ENCODE measurements around the gene RYR2. TPM values are rescaled to one million over a fixed set of nuclear protein-coding genes. Genes with fewer than 3 reads are reported as not detected.

The RYR2 gene
- total and polyA plus RNA-seq, 2 of the 8 experiments (the other 6 are each of a cell fraction or from before 2014, with no cell fraction given): 1.3 to 4.4 TPM

DNA sequence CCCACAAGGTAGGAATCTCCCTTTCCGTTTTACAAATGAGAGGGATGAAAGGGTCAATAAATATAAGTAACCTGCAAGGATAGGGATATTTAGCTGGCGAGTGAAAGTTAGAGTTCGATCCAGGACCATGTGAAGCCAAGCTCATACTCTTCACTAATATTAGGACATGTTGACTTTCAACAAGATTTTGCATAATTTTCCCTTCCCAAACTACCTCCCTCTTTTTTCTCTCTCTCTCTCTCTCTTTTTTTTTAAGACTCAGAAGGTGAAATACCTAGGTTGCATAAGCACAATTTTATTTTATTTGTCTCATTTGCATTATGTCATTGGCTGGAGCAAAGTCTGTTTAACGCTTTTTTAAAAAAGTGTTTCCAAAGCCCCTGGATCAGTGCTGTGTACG is 29.6 kb upstream of the RYR2 start (continued):
- TF ChIP-seq, protein P1, sequence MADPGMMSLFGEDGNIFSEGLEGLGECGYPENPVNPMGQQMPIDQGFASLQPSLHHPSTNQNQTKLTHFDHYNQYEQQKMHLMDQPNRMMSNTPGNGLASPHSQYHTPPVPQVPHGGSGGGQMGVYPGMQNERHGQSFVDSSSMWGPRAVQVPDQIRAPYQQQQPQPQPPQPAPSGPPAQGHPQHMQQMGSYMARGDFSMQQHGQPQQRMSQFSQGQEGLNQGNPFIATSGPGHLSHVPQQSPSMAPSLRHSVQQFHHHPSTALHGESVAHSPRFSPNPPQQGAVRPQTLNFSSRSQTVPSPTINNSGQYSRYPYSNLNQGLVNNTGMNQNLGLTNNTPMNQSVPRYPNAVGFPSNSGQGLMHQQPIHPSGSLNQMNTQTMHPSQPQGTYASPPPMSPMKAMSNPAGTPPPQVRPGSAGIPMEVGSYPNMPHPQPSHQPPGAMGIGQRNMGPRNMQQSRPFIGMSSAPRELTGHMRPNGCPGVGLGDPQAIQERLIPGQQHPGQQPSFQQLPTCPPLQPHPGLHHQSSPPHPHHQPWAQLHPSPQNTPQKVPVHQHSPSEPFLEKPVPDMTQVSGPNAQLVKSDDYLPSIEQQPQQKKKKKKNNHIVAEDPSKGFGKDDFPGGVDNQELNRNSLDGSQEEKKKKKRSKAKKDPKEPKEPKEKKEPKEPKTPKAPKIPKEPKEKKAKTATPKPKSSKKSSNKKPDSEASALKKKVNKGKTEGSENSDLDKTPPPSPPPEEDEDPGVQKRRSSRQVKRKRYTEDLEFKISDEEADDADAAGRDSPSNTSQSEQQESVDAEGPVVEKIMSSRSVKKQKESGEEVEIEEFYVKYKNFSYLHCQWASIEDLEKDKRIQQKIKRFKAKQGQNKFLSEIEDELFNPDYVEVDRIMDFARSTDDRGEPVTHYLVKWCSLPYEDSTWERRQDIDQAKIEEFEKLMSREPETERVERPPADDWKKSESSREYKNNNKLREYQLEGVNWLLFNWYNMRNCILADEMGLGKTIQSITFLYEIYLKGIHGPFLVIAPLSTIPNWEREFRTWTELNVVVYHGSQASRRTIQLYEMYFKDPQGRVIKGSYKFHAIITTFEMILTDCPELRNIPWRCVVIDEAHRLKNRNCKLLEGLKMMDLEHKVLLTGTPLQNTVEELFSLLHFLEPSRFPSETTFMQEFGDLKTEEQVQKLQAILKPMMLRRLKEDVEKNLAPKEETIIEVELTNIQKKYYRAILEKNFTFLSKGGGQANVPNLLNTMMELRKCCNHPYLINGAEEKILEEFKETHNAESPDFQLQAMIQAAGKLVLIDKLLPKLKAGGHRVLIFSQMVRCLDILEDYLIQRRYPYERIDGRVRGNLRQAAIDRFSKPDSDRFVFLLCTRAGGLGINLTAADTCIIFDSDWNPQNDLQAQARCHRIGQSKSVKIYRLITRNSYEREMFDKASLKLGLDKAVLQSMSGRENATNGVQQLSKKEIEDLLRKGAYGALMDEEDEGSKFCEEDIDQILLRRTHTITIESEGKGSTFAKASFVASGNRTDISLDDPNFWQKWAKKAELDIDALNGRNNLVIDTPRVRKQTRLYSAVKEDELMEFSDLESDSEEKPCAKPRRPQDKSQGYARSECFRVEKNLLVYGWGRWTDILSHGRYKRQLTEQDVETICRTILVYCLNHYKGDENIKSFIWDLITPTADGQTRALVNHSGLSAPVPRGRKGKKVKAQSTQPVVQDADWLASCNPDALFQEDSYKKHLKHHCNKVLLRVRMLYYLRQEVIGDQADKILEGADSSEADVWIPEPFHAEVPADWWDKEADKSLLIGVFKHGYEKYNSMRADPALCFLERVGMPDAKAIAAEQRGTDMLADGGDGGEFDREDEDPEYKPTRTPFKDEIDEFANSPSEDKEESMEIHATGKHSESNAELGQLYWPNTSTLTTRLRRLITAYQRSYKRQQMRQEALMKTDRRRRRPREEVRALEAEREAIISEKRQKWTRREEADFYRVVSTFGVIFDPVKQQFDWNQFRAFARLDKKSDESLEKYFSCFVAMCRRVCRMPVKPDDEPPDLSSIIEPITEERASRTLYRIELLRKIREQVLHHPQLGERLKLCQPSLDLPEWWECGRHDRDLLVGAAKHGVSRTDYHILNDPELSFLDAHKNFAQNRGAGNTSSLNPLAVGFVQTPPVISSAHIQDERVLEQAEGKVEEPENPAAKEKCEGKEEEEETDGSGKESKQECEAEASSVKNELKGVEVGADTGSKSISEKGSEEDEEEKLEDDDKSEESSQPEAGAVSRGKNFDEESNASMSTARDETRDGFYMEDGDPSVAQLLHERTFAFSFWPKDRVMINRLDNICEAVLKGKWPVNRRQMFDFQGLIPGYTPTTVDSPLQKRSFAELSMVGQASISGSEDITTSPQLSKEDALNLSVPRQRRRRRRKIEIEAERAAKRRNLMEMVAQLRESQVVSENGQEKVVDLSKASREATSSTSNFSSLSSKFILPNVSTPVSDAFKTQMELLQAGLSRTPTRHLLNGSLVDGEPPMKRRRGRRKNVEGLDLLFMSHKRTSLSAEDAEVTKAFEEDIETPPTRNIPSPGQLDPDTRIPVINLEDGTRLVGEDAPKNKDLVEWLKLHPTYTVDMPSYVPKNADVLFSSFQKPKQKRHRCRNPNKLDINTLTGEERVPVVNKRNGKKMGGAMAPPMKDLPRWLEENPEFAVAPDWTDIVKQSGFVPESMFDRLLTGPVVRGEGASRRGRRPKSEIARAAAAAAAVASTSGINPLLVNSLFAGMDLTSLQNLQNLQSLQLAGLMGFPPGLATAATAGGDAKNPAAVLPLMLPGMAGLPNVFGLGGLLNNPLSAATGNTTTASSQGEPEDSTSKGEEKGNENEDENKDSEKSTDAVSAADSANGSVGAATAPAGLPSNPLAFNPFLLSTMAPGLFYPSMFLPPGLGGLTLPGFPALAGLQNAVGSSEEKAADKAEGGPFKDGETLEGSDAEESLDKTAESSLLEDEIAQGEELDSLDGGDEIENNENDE (IDR thresholded peaks at IDR 0.05; ENCODE audit: insufficient replicate concordance, low read length): no peak
- TF ChIP-seq GTF2F1 (IDR thresholded peaks at IDR 0.05; ENCODE audit: borderline replicate concordance, low read depth, low read length) (no peak), KDM1A (IDR thresholded peaks at IDR 0.05; ENCODE audit: borderline replicate concordance, low read length) (no peak), BCL11A (IDR thresholded peaks at IDR 0.05; ENCODE audit: low read depth in 2 of 2, low read length in 2 of 2) (no peak), BRCA1 (IDR thresholded peaks at IDR 0.05; ENCODE audit: low read depth, low read length) (no peak), EP300 (IDR thresholded peaks at IDR 0.05; ENCODE audit: borderline replicate concordance in 1 of 2, low read depth in 2 of 2, low read length in 2 of 2) (no peak), CEBPB (IDR thresholded peaks at IDR 0.05; ENCODE audit: low read depth, low read length) (no peak), CHD1 (IDR thresholded peaks at IDR 0.05; ENCODE audit: low read depth, low read length) (no peak)
- TF ChIP-seq, protein P2, sequence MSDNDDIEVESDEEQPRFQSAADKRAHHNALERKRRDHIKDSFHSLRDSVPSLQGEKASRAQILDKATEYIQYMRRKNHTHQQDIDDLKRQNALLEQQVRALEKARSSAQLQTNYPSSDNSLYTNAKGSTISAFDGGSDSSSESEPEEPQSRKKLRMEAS (IDR thresholded peaks at IDR 0.05): no peak
